Measurements from ENCODE around the gene SPEG. TPM values are rescaled to one million over a fixed set of nuclear protein-coding genes. Genes with fewer than 3 reads are reported as not detected.

The SPEG gene
- total RNA-seq, 2 donors from 2014 or later = 2.2 to 2.8 TPM

DNA sequence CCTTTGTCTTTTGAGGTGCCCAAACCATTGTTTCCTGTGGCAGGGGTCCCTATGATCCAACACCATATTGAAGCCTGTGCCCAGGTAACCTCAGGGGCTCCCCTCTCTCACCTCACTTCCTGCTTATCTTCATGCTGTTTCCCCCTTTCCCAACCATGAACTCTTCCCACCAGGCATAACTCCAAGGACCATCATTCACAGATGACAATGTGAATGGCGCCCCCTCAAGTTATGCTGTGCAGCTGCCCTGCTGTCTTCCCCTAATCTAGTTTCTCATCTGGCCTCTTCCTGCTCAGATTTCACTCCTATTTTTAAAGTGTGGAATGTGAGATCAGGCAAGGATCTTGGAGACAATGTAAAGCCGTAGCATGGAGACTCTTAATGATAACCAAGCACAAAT is 65.5 kb downstream of the SPEG start:
- no peak for DNase-seq (ENCODE audit: low spot score in 2 of 2)
- Mint-ChIP-seq H3K9me3 (no peaks in the 10 kb centered on the region), H3K27ac (peak overlapping the region in 1 of 2 donors; percentile 90), H3K36me3 (peaks cover 9 to 19% of the 10 kb centered on the region in 2 donors)
- ATAC-seq = no peak

GRCh38 chr2:219501849-219502248 is 67.2 kb downstream of the SPEG start:
- ATAC-seq = no peak
- peak overlapping the region in 1 of 2 donors; percentile 17 for H3K27ac Mint-ChIP-seq
- peaks cover 9 to 19% of the 10 kb centered on the region in 2 donors for H3K36me3 Mint-ChIP-seq
- no peaks in the 10 kb centered on the region for H3K9me3 Mint-ChIP-seq
- no peak for DNase-seq (ENCODE audit: low spot score in 2 of 2)

- DNase-seq (ENCODE audit: low spot score in 2 of 2) = no peak
- Mint-ChIP-seq H3K27ac (peak overlapping the region in 1 of 2 donors; percentile 40), H3K9me3 (no peaks in the 10 kb centered on the region), H3K36me3 (peaks cover 9 to 19% of the 10 kb centered on the region in 2 donors)
- no peak for ATAC-seq
Measured at GRCh38 chr2:219502618-219503017, 68.0 kb downstream of the SPEG start.

- no peak for ATAC-seq
- Mint-ChIP-seq H3K36me3 (no peaks in the 10 kb centered on the region), H3K27ac (no peak overlapping the region)
Measured at GRCh38 chr2:219505585-219505984, 70.9 kb downstream of the SPEG start.

DNA sequence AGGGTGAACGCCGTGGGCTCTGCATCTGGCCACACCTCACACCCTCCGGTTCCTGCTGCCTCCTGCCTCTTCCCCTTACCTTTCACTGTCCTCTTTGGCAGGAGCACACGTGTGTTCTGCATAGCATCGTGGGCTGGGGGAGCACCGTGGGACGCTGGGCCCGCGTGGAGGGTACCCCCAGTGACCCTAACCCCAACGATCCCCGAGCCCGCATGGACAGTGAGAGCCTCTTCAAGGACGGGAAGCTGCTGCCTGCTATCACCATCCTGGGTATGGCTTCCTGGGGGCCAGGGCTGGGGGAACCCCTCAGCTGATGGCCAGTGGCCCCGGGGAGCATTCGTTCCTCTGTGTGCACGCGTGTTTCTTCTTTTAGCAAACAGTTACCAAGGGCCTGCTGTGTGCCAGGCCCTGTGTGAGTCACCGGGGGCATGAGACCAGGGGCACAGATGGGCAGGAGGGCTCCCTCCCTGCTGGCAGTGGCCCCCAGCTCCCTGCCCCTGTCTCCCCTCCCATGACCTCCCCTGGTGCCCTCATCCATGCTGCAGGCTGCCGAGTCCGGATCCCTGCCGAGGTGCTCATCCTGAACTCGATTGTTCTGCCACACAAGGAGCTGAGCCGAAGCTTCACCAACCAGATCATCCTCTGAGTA is 71.6 kb downstream of the SPEG start:
- Mint-ChIP-seq H3K27ac (no peak overlapping the region), H3K36me3 (no peaks in the 10 kb centered on the region), H3K9me3 (no peaks in the 10 kb centered on the region)
- ATAC-seq (no peak), DNase-seq (ENCODE audit: low spot score in 2 of 2) (no peak)

More at GRCh38 chr2:219505585-219505984, 70.9 kb downstream of the SPEG start:
- DNase-seq (ENCODE audit: low spot score in 2 of 2) = no peak
- no peaks in the 10 kb centered on the region for H3K9me3 Mint-ChIP-seq

- no peak for ATAC-seq
- no peaks in the 10 kb centered on the region for H3K9me3 Mint-ChIP-seq
- H3K36me3 Mint-ChIP-seq = no peaks in the 10 kb centered on the region
- H3K27ac Mint-ChIP-seq = no peak overlapping the region
- no peak for DNase-seq (ENCODE audit: low spot score in 2 of 2)
Measured at GRCh38 chr2:219506802-219507526, 72.3 kb downstream of the SPEG start.

DNA sequence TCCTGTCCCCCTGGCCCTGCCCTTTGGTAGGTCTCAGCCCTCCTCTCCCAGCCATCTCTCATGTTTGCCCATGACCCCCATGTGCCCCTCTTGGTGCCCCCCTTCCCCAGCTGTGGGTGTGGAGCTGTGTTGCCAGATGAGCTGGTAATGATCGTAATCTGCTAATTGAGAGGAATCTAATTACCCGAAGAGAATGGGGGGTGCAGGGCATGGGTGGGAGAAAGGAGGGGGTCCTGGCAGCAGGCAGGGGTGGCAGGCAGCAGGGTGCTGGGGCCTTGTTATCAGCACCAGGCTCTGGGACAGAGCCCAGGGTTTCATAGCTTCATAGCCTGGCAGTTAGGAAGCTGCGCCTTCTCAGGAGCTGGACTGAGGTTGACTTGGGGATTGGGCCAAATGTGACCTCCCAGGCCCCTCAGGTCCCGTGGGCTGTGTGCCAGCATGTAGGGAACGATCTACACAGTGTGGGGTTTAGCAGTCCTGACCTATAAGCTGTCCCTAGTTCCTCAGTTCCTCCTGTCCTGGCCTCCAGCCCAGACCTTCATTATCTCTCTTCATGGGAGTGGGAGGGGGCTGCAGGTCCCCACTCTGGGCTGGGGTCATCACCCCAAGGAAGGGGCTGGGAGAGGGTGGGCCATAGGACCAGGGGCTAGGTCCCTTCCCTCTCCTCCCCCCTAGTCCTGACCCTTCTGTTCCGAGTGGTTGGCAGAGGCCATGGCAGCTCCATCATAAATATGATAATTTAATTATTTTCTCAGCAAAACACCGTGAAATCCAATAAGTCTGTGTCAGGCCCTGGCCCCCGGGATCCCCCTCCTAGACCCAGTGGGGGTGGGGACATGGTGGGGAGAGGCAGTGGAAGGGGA is 73.2 kb downstream of the SPEG start:
- Mint-ChIP-seq H3K36me3 (no peaks in the 10 kb centered on the region), H3K27ac (no peak overlapping the region), H3K9me3 (no peaks in the 10 kb centered on the region)
- no peak for DNase-seq (ENCODE audit: low spot score in 2 of 2)
- ATAC-seq = no peak

DNA sequence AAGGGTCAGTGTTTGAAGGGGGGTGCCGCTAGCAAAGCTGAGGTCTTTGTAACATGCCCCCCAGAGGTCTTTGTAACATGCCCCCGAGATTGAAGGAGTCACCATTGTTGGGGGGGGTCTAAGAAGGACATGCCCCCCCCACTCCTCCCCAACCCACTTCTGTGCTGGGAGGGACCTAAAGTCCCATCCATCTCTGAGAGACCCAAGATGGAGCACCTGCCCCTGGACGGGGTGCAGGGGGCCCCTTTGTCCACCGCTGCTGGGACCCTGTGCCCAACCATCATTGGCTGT is 73.7 kb downstream of the SPEG start:
- no peak for ATAC-seq
- H3K9me3 Mint-ChIP-seq = no peaks in the 10 kb centered on the region

GRCh38 chr2:219508971-219509779 is 74.5 kb downstream of the SPEG start:
- Mint-ChIP-seq H3K9me3 (no peaks in the 10 kb centered on the region), H3K36me3 (no peaks in the 10 kb centered on the region), H3K27ac (no peak overlapping the region)
- no peak for DNase-seq (ENCODE audit: low spot score in 2 of 2)
- peak; percentile 42 to 51 for ATAC-seq

More for the DNA sequence above, 73.7 kb downstream of the SPEG start:
- no peaks in the 10 kb centered on the region for H3K36me3 Mint-ChIP-seq
- H3K27ac Mint-ChIP-seq = no peak overlapping the region
- DNase-seq (ENCODE audit: low spot score in 2 of 2) = no peak

DNA sequence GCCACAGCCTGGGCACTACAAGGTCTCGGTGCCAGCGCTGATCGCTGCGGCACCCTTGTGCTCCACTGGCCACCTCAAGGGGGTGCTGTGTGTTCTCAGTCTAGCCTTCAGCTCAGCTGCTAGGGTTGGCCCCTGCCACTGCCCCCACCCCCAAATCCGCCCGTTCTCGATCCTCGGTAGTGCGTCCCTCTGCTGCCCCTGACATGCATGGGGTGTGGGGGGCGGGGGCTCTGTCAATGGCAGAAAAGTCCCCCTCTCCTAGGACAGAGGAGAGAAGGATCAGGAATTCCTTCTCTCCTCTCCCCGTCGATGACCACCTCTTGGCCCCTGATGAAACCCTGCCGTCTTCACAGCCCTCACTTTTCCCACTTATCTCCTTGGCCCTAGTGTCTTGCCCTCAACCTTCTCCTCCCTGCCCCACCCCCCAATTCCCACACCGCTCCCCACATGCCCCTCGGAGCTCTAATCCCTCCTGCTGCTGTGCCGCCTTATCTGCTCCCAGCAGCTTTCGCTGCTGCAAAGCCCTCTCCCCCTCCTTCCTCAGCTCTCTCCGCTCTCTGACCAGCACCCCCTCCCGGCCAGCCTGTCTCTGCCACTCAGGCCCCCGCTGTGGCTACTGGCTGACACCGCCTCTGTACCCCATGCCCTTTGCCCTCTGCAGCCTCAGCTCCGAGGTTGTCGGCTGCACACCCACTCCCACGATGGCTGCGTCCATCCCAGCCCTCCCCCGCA is 75.3 kb downstream of the SPEG start:
- Mint-ChIP-seq H3K9me3 (no peaks in the 10 kb centered on the region), H3K27ac (no peak overlapping the region), H3K36me3 (no peaks in the 10 kb centered on the region)
- ATAC-seq = peak; percentile 77 to 89
- DNase-seq (ENCODE audit: low spot score in 2 of 2) = peak in 1 of 2 donors; percentile 68

GRCh38 chr2:219510512-219511135 is 76.0 kb downstream of the SPEG start:
- no peaks in the 10 kb centered on the region for H3K9me3 Mint-ChIP-seq
- ATAC-seq = no peak
- no peak overlapping the region for H3K27ac Mint-ChIP-seq
- H3K36me3 Mint-ChIP-seq = no peaks in the 10 kb centered on the region
- no peak for DNase-seq (ENCODE audit: low spot score in 2 of 2)

GRCh38 chr2:219511547-219512325 is 77.1 kb downstream of the SPEG start:
- H3K36me3 Mint-ChIP-seq = no peaks in the 10 kb centered on the region
- ATAC-seq (no peak), DNase-seq (ENCODE audit: low spot score in 2 of 2) (no peak)
- H3K9me3 Mint-ChIP-seq = no peaks in the 10 kb centered on the region
- H3K27ac Mint-ChIP-seq = no peak overlapping the region

- H3K27ac Mint-ChIP-seq = no peak overlapping the region
- H3K9me3 Mint-ChIP-seq = no peaks in the 10 kb centered on the region
- no peaks in the 10 kb centered on the region for H3K36me3 Mint-ChIP-seq
- DNase-seq (ENCODE audit: low spot score in 2 of 2) (no peak), ATAC-seq (no peak)
Measured at GRCh38 chr2:219512524-219513216, 78.0 kb downstream of the SPEG start.

GRCh38 chr2:219513787-219514186 is 79.1 kb downstream of the SPEG start:
- Mint-ChIP-seq H3K9me3 (no peaks in the 10 kb centered on the region), H3K27ac (no peak overlapping the region), H3K36me3 (no peaks in the 10 kb centered on the region)
- no peak for ATAC-seq
- no peak for DNase-seq (ENCODE audit: low spot score in 2 of 2)
